HG03108 (cell line): ENCODE measurements around the gene ATP2A3.
"Not testable (repeated sequence)": the region's sequence is repeated elsewhere in the genome, so short reads cannot be mapped to it uniquely, and the experiment has no call there.

Source experiments
- ATAC-seq: cut with Tn5 transposase; IDR thresholded peaks from one replicate; pipeline ENCODE4 v1.9.1; 2021; ENCODE audit warnings: moderate library complexity; ENCODE audit not compliant: unreplicated experiment

Gene ATP2A3

GRCh38 chr17:3956983-3957382 is 7.3 kb downstream of the ATP2A3 start:
- no peak for ATAC-seq

- ATAC-seq = no peak
Measured at GRCh38 chr17:3956327-3956957, 7.8 kb downstream of the ATP2A3 start.

- ATAC-seq = no peak
Measured at GRCh38 chr17:3955673-3955988, 8.6 kb downstream of the ATP2A3 start.

GRCh38 chr17:3954976-3955672 is 9.1 kb downstream of the ATP2A3 start:
- no peak for ATAC-seq

- ATAC-seq = no peak
Measured at GRCh38 chr17:3954086-3954485, 10.2 kb downstream of the ATP2A3 start.

- no peak for ATAC-seq
Measured at GRCh38 chr17:3953542-3953941, 10.7 kb downstream of the ATP2A3 start.

- ATAC-seq = no peak
Measured at GRCh38 chr17:3952186-3952585, 12.1 kb downstream of the ATP2A3 start.

- ATAC-seq = no peak
Measured at GRCh38 chr17:3951420-3951819, 12.8 kb downstream of the ATP2A3 start.

- no peak for ATAC-seq
Measured at GRCh38 chr17:3951003-3951402, 13.2 kb downstream of the ATP2A3 start.

- ATAC-seq = no peak
Measured at GRCh38 chr17:3950584-3950983, 13.7 kb downstream of the ATP2A3 start.

GRCh38 chr17:3949418-3949817 is 14.8 kb downstream of the ATP2A3 start:
- ATAC-seq = no peak

- not testable (repeated sequence) for ATAC-seq
Measured at GRCh38 chr17:3948551-3948950, 15.7 kb downstream of the ATP2A3 start.

GRCh38 chr17:3947318-3947810 is 16.9 kb downstream of the ATP2A3 start:
- ATAC-seq = no peak

GRCh38 chr17:3946711-3947235 is 17.5 kb downstream of the ATP2A3 start:
- no peak for ATAC-seq

- ATAC-seq = no peak
Measured at GRCh38 chr17:3944485-3945388, 19.5 kb downstream of the ATP2A3 start.

GRCh38 chr17:3943240-3943891 is 20.9 kb downstream of the ATP2A3 start:
- no peak for ATAC-seq

- ATAC-seq = no peak
Measured at GRCh38 chr17:3940965-3941698, 23.1 kb downstream of the ATP2A3 start.

GRCh38 chr17:3937359-3937758 is 26.9 kb downstream of the ATP2A3 start:
- no peak for ATAC-seq

GRCh38 chr17:3935825-3936355 is 28.3 kb downstream of the ATP2A3 start:
- no peak for ATAC-seq

GRCh38 chr17:3935140-3935542 is 29.1 kb downstream of the ATP2A3 start:
- ATAC-seq = no peak
